GM19372 (cell line): ENCODE measurements around the gene PHYHIPL.
"Not testable (repeated sequence)": the region's sequence is repeated elsewhere in the genome, so short reads cannot be mapped to it uniquely, and the experiment has no call there.

Experiments
- ATAC-seq: cut with Tn5 transposase; IDR thresholded peaks from one replicate; pipeline ENCODE4 v1.9.1; 2021; ENCODE audit warnings: mild to moderate bottlenecking, low read depth, moderate library complexity; ENCODE audit not compliant: unreplicated experiment

Gene PHYHIPL

GRCh38 chr10:59181668-59182067 is 5.2 kb downstream of the PHYHIPL start:
- no peak for ATAC-seq

- ATAC-seq, result no peak
Measured at GRCh38 chr10:59190332-59190731, 13.9 kb downstream of the PHYHIPL start.

GRCh38 chr10:59206204-59206720 is 29.8 kb downstream of the PHYHIPL start:
- no peak for ATAC-seq

GRCh38 chr10:59212301-59212798 is 35.9 kb downstream of the PHYHIPL start:
- ATAC-seq, result no peak

GRCh38 chr10:59214160-59214559 is 37.7 kb downstream of the PHYHIPL start:
- ATAC-seq, result no peak

- ATAC-seq, result no peak
Measured at GRCh38 chr10:59216178-59216869, 39.9 kb downstream of the PHYHIPL start.

GRCh38 chr10:59222788-59223187 is 46.3 kb downstream of the PHYHIPL start:
- ATAC-seq, result no peak

GRCh38 chr10:59223597-59223996 is 47.2 kb downstream of the PHYHIPL start:
- ATAC-seq, result not testable (repeated sequence)

- no peak for ATAC-seq
Measured at GRCh38 chr10:59225211-59225610, 48.8 kb downstream of the PHYHIPL start.

- no peak for ATAC-seq
Measured at GRCh38 chr10:59227136-59227673, 50.8 kb downstream of the PHYHIPL start.

GRCh38 chr10:59229441-59229840 is 53.0 kb downstream of the PHYHIPL start:
- ATAC-seq, result no peak

GRCh38 chr10:59234194-59234593 is 57.8 kb downstream of the PHYHIPL start:
- ATAC-seq, result no peak

- ATAC-seq, result no peak
Measured at GRCh38 chr10:59234816-59235429, 58.5 kb downstream of the PHYHIPL start.

GRCh38 chr10:59236064-59236697 is 59.7 kb downstream of the PHYHIPL start:
- no peak for ATAC-seq

GRCh38 chr10:59237775-59238174 is 61.3 kb downstream of the PHYHIPL start:
- ATAC-seq, result no peak

- ATAC-seq, result not testable (repeated sequence)
Measured at GRCh38 chr10:59239108-59239507, 62.7 kb downstream of the PHYHIPL start.

- no peak for ATAC-seq
Measured at GRCh38 chr10:59240582-59241183, 64.2 kb downstream of the PHYHIPL start.

GRCh38 chr10:59242057-59242456 is 65.6 kb downstream of the PHYHIPL start:
- ATAC-seq, result no peak

- ATAC-seq, result no peak
Measured at GRCh38 chr10:59242991-59243390, 66.5 kb downstream of the PHYHIPL start.

GRCh38 chr10:59243611-59244195 is 67.3 kb downstream of the PHYHIPL start:
- no peak for ATAC-seq
